GM18858 (cell line): ENCODE measurements around the gene MBNL1.
A peak's percentile ranks its signal among the peaks of the same experiment; 100 is the strongest.
"Not testable (repeated sequence)": the region's sequence is repeated elsewhere in the genome, so short reads cannot be mapped to it uniquely, and the experiment has no call there.

ENCODE experiments used
- ATAC-seq: cut with Tn5 transposase; IDR thresholded peaks from one replicate; pipeline ENCODE4 v1.9.1; 2021; ENCODE audit not compliant: unreplicated experiment

Gene MBNL1

DNA sequence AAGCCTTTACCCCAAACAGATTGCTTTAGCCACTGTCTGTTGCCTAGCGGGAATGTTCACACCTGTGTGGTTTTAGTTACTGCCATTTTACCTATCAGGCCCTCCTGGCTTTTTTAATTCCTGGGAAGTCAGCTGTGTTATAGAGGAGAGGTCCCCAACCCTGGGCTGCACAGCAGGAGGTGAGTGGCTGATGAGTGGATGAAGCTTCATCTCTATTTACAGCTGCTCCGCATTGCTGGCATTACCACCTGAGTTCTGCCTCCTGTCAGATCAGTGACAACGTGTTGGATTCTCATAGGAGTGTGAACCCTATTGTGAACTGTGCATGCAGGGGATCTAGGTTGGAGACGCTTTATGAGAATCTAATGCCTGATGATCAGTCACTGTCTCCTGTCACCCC lies 127.0 kb downstream of the MBNL1 start:
- no peak for ATAC-seq

DNA sequence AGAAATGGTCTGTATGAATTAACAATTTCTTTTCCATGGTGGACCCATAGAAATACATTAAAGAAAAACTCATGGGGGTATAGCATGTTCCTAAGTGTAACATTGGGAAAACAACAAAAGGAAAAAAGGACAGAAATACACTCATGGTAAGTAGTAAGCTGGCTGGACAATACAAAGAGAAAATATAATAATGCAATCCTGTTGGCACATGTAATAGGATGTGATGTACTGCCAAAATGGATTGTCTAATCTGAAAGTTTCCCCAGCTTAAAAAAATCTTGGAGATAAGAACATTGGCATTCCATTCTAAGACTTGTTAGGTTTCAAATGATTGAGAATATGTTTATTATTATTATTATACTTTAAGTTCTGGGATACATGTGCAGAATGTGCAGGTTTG lies 128.1 kb downstream of the MBNL1 start:
- no peak for ATAC-seq

DNA sequence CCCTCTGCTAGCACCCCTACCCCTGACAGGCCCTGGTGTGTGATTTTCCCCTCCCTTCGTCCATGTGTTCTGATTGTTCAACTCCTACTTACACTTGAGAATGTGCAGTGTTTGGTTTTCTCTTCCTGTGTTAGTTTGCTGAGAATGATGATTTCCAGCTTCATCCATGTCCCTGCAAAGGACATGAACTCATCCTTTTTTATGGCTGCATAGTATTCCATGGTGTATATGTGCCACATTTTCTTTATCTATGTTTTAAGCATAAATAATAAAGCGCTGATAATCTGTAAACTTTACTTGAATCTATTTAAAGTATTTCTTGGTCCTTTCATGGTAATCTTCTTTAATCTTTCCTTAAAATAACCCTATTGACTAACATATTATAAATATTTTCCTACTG lies 128.6 kb downstream of the MBNL1 start:
- not testable (repeated sequence) for ATAC-seq

DNA sequence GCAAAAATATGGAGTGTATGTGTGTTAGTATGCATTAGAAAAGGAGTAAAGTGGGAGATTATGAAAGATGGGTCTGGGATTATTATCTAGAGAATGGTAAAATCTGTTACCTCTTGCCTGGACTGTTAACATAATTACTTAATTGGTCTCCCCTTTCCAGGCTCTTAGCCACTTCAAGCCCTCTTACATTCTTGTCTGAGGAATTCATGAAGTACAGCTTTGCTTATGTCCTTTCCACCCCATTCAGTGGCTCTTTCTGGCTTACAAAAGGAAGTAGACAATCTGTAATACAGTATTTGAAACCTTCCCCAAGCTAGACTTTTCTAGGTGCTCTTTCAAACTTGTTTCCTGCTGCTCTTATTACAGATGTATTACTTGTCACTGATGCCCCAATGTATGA lies 129.8 kb downstream of the MBNL1 start:
- ATAC-seq: no peak

DNA sequence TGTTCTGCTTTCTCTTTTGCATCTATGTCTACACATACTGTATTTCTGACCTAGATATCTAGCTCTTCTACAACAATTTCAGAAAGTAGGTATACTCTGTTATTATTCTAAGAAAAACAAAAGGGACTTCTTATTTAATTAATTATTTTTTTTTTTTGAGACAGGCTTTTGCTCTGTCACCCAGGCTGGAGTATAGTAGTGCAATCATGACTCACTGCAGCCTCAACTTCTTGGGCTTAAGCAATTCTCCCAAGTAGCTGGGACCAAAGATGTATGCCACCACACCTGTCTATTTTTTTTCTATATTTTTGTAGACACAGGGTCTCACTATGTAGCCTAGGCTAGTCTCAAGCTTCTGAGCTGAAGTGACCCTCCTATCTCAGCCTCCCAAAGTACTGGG lies 130.6 kb downstream of the MBNL1 start:
- no peak for ATAC-seq

DNA sequence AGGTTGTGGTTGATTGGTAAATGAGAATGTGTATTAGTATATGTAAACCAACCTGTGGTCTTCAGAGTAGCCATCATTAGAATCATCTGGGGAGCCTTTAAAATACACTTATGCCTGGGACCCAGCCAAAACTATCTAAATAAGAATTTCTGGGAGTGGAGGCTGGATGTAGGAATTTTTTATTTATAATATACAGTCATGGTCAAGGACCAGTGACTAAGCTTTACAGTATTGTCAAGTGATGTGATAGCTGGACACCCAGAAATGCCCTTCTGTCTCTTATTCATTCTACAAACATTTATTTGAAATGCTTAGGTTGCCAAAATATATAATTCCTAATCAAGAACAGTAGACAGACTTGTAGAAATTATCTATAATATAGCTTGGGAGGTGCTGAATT lies 132.2 kb downstream of the MBNL1 start:
- ATAC-seq: no peak

DNA sequence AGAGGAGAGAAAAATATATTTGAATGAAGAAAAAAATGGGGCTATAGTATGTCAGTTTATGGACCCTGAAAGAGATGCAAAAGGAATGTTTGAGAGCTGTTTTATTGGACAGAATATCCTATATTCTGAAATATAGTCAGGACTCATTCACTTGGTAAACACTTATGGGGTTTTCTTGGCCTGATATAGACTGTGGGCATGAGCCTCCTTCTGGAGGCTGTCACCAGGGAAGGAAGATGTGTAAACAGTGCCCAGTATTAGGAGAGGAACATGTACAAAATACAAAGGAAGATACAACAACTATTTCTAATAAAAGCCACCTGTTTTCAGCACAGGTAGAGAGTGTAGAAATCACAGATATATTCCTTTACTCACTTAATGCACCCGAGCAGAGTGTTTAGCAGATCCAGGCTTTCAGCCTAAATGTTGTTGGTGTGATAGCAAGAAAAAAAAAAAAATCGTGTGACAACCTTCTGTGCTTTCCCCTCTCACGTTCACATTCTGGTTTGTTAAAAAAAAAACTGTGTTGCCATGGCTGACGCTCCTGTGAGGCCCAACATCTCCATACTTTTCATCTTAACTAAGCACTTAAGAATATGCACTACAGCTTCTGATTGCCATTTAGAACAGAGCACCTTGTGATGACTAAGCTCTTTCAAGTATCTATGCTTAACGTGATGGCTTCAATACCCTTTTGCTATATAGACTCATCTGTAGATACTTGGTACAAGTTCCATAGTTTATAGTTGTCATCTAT lies 134.1 kb downstream of the MBNL1 start:
- ATAC-seq: peak; percentile 45

DNA sequence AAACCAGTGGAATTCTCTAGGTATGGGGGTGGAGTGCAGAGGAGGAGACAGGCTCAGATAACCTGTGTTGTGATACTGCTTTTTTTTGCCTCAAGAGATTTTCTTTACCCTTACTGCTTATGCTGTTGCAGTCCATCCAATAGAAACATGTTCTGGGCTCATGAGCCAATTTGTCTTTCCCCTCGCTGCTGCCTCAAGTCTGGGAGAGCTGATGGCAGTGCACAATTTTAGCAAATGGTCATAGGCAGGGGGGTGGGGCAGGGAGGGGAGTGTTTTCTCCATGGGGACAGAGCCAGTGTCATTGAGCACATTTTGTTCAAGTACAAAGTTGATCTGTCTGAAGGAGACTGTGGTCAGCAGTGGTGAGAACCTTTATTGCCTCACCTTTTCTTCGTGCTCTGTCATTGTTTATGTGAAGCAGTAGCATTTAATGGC lies 134.9 kb downstream of the MBNL1 start:
- no peak for ATAC-seq

DNA sequence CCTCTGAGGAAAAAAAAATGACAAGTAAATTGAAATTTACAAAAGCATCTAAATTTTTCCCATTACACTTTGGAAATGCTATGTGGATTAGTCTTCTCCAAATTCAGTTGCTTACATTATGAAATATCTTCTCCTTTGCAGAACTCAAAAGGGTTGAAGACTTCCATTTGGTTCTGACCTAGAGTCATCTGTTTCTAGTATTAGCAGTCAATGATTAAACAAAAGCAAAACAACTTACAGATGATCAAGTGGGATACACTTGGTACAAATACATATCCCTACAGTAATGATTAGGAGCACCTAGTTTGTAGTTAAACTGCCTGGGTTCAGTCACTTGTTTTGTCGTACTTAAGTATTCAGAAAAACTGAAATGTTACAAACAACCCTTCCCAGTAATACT lies 136.2 kb downstream of the MBNL1 start:
- no peak for ATAC-seq

DNA sequence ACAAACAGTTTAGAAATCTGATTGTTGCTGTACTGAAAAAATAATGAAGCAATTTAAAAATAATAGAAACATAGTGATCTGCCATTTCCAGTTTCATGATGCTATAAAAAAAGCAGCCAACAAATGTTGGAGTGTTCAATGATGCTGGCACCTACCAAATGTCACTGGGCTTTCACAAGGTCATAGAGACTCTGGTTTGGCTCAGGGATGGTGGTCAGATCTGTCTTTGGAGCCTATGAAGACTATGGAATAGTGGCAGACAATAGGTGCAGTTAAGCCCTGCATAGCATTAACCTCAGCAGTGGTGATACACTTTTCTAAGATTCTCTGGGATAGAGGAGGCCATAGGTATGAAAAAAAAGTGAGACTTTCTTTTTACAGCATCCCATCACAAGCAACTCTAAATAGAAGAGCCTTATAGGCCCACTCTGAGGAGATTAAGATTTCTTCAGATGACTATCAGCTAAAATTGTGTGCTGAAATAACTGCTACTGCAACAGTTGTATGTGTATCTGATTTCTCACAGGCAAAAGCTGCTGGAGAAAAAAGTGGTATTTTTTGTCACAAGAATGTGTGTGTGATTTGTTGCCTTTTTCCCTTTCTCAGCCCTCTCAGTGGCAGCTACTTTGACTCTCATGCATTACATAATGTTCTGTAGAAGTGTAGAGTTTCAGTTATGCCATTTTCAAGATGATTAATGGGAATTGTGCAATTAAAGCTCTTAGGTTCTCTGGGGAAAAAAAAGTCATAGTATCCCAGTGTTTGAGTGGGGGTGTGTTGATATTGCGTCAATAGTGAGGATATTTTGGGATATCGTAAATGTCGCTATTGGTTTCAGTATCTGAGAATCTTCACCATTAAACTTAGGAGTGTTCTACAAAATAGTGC lies 137.4 kb downstream of the MBNL1 start:
- no peak for ATAC-seq

DNA sequence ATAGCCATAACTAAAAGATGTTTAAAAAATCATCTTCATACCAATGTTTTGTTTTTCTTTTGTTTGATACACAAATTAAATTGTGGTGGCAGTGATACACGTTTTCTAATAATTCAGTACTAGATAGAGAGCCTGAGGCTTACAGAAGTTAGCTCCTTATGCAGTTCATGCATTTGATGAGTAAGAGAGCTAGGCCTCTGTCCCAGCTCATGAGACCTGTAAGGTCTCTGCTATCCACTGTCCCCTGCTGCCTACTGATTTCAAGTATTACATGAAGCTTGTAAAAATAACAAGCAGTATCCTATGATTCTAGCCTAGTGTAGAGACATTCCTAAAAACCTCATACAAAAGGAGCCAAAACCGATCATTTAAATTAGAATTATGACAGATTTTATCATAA lies 144.5 kb downstream of the MBNL1 start:
- no peak for ATAC-seq

DNA sequence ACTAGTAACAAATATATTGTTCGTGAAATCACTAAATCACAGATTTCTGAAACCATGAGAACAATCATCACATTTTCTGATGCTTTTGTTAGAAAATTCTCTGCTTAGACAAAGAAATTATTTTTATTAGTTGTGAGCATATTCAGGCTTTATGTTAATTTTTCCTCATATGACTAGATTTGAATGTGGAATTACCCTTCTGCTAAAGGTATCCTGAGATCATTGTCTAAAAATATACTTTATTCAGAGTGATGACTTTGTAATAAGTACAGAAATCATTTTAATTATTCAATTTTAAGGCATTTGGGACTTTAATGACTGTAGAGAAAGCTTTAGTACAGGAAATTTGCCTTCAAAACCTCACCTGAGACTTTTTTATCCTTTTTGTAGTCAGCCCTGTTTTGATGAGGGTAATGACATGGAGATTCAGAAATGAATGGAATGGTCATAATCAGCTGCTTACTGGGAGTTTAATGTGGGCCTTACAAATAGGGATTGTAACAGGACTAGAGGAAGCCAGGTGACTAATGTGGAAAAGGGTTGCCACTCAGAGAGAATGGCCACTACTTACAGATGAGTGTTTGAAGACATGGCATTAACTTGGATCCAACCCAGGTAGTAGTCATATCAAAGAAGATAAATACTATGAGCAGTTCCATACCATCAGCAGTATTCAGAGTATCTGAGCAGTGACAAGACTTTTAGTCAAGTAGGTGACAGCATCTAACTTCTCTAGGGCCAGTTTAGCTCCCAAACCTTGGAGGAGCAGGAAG lies 148.3 kb downstream of the MBNL1 start:
- ATAC-seq: no peak

DNA sequence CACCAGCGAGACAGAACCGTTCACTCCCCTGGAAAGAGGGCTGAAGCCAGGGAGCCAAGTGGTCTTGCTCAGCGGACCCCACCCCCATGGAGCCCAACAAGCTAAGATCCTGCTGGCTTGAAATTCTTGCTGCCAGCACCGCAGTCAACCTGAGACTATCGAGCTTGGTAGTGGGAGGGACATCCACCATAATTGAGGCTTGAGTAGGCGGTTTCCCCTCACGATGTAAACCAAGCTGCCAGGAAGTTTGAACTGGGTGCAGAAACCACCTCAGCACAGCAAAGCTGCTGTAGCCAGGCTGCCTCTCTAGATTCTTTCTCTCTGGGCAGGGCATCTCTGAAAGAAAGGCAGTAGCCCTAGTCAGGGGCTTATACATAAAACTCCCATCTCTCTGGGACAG lies 151.0 kb downstream of the MBNL1 start:
- no peak for ATAC-seq

DNA sequence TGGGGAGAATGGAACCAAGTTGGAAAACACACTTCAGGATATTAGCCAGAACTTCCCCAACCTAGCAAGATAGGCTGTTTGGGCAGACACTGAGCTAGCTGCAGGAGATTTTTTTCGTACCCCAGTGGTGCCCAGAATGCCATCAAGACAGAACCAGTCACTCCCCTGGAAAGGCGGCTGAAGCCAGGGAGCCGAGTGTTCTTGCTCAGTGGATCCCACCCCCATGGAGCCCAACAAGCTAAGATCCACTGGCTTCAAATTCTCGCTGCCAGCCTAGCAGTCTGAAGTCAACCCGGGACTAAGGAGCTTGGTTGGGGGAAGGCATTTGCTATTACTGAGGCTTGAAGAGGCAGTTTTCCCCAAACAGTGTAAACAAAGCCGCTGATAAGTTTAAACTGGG lies 152.4 kb downstream of the MBNL1 start:
- no peak for ATAC-seq

DNA sequence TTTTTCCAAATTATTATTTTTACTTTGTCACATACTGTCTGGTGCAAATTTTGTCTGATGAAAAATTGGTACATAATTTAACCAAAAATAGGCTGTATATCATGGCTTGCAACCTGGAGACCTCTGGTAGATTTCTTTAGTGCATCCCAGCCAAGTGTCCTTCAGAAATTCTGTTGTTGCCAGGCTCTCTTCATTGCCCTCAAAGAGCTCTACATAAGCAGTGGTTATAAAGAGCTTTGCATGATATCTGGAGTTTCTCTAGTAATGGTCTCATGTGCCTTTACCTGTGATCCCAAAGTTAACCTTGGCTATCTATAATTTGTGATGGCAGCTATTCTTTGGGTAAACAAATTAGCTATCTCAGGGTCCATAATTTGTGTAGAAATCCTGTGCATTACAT lies 157.7 kb downstream of the MBNL1 start:
- ATAC-seq: no peak

DNA sequence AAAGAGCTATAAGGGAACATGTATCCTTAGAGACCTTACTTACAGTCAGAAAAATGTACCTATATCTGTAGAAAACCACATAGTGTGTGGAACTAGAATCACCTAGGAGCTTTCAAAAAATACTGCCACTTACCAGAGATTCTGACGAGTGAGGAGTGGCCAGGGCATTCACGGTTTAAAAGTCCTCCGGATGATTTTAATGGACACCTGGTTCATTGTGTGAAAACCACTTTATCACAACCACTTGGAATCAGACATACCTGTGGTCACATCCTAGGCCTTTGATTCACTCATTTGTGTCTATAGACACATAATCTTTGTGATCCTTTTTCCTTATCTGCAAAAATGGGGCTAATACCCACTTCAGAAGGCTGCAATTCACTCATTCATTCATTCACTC lies 159.8 kb downstream of the MBNL1 start:
- no peak for ATAC-seq

DNA sequence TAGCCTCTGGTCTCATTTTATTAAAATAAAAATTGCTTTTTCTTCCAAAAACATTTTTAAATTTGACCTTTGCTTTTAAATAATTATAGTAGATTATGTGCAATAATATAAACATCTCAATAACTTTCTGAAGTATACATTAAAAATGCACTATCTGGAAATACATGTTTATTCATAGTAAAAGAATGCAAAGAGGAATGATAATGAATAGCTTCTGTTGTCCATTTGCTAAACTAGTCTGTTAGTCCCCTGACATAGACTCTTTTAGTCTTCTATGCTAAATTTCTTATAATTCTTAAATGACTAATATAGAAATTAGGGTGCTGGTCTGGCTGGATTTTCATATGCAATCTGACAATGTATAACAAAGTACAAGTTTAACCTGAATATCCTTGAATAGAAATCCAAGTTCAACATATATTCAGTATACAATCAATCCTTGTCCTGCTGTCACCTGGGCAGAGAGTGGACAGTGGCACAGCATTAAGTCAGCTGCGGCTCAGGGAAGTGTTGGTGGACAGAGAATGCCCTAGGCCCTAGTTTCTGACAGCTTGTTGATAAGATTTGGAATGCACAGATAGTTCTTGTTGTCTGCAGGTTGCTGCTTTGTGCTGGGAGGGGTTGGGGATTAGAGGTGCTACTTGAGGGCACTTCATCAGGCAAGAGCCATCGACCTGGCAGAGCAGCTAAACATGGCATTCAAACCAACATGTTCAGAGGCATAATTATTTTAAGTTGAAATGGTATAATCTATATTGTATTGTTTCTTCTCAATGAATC lies 161.7 kb downstream of the MBNL1 start:
- ATAC-seq: no peak

DNA sequence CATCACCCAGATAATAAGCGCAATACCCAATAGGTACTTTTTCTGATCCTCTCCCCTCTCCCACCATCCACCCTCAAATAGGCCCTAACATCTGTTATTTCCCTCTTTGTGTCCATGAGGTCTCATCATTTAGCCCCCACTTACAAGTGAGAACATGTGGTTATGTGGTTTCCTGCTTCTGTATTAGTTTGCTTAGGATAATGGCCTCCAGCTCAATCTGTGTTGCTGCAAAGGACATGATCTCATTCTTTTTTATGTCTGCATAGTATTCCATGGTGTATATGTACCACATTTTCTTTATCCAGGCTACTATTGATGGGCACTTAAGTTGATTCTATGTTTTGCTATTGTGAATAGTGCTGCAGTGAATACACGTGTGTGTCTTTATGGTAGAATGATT lies 165.4 kb downstream of the MBNL1 start:
- no peak for ATAC-seq

DNA sequence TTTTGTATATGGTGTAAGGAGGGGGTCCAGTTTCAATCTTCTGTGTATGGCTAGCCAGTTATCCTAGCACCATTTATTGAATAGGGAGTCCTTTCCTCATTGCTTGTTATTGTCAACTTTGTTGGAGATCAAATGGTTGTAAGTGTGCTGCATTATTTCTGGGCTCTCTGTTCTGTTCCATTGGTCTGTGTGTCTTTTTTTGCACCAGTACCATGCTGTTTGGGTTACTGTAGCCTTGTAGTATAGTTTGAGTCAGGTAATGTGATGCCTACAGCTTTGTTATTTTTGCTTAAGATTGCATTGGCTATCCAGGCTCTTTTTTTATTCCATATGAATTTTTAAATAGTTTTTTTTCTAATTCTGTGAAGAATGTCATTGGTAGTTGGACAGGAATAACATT lies 166.5 kb downstream of the MBNL1 start:
- ATAC-seq: not testable (repeated sequence)

DNA sequence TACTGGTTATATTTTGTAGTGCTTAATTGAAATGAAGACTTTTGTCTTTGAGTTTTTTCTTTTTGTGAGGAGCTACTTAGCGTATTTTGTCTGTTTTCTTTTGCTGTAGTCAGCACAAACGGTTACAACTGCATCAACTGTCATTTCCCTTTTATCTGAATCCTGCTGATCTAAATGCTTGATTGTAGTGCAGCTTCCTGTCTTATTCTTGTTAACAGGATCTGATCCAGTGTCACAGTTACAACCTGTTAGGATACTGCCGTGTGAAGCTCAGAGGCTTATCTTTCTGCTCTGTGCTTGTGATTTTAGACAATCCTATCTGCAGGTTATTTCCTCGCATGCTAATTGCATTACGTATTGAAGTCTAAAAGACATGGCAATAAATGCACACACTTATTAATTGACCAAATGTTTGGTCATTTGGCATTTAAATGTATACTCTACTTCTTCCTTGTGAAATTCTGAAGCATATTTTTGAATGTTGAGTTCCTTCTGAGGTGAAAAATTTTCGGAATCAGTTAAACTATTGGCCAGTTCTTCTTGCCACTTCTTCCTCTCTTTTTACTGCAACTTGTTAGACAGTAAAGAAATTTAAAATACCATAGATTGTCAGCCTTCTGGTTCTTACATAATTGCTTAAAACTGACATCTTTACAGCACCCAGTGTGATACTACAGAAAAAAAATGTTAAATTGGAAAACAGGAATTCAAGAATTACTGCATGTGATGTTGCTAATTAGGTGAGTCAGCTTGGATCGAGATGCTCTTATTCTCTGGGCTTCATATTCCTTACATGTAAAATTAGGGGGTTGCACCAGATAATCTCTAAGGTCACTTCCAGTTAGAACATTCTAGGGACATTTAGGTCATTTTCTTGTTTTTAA lies 168.2 kb downstream of the MBNL1 start:
- no peak for ATAC-seq
